ENCODE measurements around the gene FNDC5.

Gene FNDC5

GRCh38 chr1:32884032-32884372 lies 13.3 kb upstream of the FNDC5 start:
- DNase-seq (ENCODE audit: low read depth), result no peak

GRCh38 chr1:32883338-32884031 lies 12.8 kb upstream of the FNDC5 start:
- no peak for DNase-seq (ENCODE audit: low read depth)

DNA sequence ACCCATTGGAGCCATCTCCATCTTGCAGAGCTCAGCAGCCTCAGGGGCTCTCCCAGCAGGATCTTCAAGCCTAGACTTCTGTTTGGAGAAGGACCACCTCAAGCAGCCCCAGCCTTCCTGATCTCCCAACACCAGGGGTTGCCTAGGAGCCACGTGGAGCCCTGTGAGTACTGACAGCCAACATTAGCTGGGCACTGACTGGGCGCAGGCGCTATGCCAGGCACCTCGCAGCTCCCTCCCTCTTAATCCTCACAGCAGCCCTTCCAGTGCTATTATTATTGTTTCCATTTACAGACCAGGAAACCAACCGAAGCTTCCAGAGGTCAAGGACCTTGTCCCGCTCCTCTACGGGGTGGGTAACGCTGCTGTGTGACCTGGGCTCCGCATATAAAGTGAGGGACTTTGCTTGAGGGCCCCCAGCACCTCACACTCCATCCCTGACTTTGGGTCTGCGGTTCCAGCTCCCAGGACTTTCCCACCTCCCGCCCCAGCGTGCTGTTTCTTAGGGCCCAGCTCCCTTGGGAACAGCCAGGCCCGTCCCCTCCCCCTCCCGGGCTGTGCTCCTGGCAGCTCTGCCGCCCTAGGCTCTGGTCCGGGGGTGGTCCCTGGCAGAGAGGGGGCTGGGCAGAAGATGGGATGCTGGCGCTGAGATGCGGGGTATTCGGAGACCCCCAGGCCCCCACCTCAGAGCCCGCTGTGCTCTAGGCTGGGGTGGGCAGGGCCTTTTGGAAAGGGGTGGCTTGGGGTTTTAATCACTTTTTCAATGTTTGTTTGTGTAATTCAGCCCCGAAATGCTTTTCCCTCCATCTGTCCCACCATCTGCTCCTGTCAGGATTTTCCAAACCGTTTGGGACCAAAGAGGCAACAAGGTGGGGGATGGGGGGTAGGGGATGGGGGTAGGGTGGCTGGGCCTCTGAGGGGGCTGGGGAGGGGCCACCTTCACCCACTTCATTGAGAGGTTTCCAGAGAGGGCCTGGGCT lies 11.4 kb upstream of the FNDC5 start:
- no peak for DNase-seq (ENCODE audit: low read depth)

DNA sequence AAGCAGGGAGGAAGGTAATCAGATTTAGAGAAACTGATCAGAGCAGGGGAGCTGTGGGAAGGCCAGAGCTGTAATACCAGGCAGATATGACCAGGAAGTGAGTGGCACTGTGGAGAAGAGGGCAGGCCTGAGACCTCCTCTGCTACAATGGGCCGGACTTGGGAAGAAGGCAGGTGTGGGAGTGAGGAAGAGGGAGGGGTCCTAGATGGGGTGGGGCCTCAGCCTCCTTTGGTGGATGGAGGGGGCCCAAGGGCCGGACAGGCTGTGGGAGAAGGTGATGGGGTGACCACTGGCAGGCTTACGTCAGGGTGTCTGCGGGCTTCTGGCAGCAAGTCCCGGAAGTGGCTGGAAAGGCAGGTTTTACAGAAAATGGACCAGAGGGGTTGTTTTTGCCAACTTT lies 10.6 kb upstream of the FNDC5 start:
- DNase-seq (ENCODE audit: low read depth), result no peak

GRCh38 chr1:32878637-32879041 lies 7.9 kb upstream of the FNDC5 start:
- no peak for DNase-seq (ENCODE audit: low read depth)

- DNase-seq (ENCODE audit: low read depth), result no peak
Observed at GRCh38 chr1:32878183-32878582, 7.5 kb upstream of the FNDC5 start.

DNA sequence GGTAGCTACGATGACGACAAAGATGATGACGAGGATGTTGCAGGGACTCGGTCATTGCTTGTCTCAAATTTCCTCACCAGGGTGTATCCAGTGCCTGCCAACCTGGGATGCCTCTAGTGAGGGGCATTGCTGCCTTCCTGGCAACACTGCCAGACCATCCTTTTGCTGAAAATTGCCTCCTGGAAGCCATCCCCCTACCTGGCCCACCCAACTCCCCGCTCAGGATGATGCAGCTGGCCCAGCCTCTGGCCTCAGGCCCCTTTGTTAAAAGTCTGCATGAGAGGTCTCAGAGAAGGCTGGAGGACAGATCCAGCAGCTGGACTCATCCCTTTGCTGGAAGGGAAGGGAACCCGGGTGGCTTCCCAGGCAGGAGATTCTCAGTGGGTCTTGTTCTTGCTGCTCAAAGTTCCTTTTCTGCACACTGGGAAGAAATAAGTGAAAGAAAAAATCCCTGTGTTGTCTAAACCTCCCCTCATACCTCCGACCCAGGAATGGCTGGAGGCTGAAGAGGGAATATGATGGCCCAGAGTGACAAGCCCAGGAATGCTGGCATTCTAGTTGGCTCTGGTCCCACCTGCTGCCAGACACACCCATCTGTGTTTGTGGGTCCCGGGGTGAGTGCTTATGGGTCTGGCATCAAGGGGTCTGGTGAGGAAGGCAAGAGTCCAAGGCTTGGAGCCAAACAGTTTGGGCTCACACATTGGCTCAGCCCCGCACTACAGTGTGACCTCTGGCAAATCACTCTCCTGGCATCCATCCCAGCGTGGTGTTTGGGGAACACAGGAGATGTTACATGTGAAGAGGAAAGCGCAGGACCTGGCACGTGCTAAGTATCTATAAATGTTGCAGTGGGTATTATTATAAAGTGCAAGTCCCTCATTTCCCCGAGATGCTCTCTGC lies 6.7 kb upstream of the FNDC5 start:
- no peak for DNase-seq (ENCODE audit: low read depth)

- DNase-seq (ENCODE audit: low read depth), result peak; percentile 50
Observed at GRCh38 chr1:32876341-32877210, 5.9 kb upstream of the FNDC5 start.

- no peak for DNase-seq (ENCODE audit: low read depth)
Observed at GRCh38 chr1:32874860-32875752, 4.4 kb upstream of the FNDC5 start.

- no peak for DNase-seq (ENCODE audit: low read depth)
Observed at GRCh38 chr1:32873484-32873883, 2.8 kb upstream of the FNDC5 start.

DNA sequence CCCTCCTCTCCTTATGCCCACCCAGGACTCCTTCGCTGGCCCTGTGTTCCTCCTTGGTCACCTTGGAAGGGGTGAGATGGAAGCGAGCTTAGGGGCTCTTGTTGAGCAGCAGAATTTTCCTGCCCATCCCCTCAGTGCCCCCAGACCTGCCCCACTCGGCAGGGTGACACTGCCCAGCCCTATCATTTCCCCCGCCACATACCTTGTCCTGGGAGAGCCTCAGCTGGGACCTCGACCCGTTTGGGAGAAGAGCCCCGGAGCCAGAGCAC lies 1.4 kb upstream of the FNDC5 start:
- DNase-seq (ENCODE audit: low read depth), result no peak

DNA sequence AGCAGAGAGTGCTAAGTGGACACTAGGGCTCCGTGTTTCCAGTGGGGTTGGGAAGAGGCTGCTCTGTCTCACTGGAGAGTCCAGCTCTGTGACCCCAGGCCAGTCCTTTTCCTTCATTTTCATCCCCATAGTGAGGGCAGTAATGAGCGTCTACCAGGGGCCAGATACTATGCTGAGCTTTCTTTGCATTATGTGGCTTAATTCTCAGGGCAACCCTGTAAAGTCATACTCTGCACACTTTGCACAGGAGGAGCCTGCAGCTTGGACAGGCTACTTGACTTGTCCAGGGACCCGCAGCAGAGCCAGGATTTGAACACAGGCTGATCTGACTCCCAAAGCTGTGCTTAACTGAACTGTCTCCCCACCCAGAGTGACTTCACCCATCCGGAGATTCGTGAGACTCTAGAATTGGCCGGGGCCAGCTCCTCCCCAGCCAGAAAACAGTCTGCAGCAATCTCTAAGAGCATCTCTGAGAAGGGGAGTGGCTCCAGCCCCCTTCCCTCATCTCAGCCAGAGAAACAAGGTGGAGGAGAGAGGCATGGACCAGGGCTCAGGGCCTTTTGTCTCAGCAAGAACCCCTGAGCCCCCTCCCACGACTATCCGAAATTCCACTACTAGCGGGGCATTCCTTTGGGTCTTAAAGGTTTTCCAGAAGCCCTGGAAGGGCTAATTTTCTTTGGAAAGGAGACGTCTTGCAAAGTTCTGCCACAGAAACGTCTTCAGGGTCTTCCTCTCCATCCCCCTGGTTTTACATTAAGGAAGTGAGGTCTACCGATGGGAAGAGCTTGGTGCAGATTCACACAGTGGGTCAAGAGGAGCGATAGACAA lies 866 bp upstream of the FNDC5 start:
- no peak for DNase-seq (ENCODE audit: low read depth)

GRCh38 chr1:32869923-32870614 lies 643 bp downstream of the FNDC5 start:
- DNase-seq (ENCODE audit: low read depth), result no peak

DNA sequence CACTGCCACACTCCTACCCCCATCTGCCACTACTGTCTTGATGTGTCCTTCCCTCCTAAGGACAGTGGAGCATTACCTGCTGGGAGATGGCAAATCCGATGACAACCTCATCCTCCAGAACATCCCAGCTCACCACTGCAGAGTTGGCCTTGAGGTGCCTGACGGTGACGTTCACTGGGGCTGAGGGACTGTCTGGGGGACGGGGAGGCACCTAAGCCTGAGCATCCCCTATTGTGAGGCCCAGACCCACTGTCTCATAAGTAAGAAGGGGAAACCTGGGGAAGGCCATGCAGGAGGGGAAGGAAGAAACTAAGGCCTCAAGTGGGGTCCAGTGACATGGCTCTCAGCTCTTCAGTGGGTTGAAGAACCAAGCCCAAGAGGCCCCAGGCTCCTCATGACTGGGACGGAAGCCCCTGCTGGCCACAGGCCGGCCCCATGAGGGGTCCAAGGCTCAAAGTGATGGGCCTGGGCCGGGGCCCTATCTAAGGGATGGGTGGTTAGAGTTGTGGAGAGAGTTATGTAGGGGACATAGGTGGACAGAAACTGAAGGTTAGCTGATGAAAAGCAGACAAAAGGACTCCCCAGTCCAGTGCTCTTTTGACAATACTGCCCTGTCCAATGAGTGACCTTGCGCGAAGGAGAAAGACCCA lies 1.8 kb downstream of the FNDC5 start:
- DNase-seq (ENCODE audit: low read depth), result no peak

- DNase-seq (ENCODE audit: low read depth), result no peak
Observed at GRCh38 chr1:32868085-32868484, 2.6 kb downstream of the FNDC5 start.

DNA sequence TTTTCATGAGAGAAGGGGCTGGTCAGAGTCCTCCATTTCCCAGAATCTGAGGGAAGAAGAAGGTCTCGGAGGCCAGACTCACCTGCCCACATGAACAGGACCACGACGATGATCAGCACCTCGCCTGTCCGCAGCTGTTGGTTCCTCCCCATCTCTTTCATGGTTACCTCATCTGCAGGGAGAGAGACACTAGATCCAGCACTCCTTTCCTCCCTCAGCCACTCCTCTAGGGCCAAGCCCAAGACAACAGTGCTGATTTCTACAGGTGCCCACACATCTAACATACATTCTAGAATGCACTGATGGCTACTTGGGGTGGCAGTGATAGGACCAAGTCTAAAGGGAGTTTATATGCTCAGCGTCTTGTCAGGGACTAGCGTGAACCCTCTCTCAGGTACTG lies 3.0 kb downstream of the FNDC5 start:
- no peak for DNase-seq (ENCODE audit: low read depth)

GRCh38 chr1:32867151-32867550 lies 3.6 kb downstream of the FNDC5 start:
- no peak for DNase-seq (ENCODE audit: low read depth)

DNA sequence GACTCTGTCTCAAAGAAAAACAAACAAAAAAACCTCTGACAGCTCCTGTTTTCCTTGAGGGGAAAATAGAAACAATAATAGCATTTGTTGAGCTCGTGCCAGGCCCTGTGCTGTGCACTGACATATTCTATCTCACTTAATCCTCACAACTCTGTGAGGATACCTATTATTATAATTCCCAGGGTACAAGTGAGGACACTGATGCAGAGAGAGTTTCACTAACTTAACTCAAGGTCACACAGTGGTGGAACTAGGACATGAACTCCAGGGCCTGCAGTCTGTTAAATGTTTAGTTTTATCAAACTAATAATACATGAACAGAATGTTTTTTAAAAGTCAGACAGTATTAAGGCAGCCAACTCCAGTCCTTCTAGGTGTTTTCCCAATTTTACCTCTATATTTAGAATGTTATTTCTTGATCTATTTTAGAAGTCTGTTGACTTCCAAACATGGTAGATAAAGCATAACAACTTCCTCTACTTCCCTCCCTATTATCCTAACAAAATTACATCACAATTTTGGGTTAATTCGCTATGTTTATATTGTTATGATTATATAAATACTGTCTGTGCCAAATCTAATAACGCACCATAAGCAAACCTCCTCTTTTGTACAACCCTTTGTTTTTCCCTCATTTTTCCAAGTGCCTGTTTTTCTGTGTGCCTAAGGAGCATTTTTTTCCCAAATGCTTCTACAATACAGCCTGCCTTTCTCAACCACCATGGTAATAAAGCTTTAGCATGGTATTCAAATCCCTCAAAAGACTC lies 4.9 kb downstream of the FNDC5 start:
- DNase-seq (ENCODE audit: low read depth), result no peak

Measured in activated T-helper 9 cell treated with anti-CD3 and anti-CD28 coated beads, Interleukin-2, amount 50 U/mL, for 16 hours (primary cell).